GM12892 (cell line): Measurements from ENCODE around the gene CABCOCO1.
"Not testable (repeated sequence)": the region's sequence is repeated elsewhere in the genome, so short reads cannot be mapped to it uniquely, and the experiment has no call there.

Experiments used
- DNase-seq: peaks from one replicate; pipeline ENCODE4 v3.0.0; 2011; ENCODE audit not compliant: insufficient read length
- FAIRE-seq: peaks from 2 replicates; lab custom pipeline; 2011; peaks lifted over from hg19 to GRCh38; lab: Jason Lieb, UNC
- POLR2A ChIP-seq: IDR thresholded peaks from 2 replicates; pipeline ENCODE4 v1.6.1; 2011; ENCODE audit warnings: low read depth, low read length, control low read depth
- POLR2AphosphoS5 ChIP-seq: IDR thresholded peaks from 2 replicates; pipeline ENCODE4 v1.6.1; 2011; ENCODE audit warnings: low read depth, low read length, control low read depth
- TAF1 ChIP-seq: IDR thresholded peaks from 2 replicates; pipeline ENCODE4 v1.6.1; 2011; ENCODE audit warnings: low read depth, mild to moderate bottlenecking, control low read depth, low read length, borderline replicate concordance

CABCOCO1 gene

DNA sequence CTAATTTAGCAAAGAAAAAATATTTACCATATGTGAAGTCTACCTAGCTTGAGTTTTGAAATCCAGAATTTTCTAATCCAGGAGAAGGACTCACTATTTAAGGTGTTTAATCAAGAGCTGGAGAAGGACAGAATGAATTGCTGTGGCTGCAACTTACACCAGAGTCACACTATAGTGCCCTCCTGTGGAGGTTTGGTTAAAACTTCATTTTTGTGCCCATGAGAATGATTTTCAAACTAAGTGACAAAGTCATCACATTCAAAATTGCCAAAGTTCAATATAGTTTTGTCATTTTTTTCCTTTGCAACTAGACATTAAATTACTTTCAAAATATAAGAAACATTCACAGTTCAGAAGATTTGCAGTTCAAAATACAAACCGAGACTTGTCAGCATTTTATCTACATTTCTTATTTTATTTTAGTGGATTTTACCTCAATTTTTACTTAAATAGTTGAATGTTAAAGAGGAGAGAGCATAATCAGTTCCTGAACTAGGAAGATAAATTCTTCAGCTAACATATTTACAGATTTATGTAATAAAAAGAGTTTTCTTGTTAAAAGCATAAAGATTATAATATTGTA is 70.7 kb downstream of the CABCOCO1 start:
- DNase-seq (no peak), FAIRE-seq (peak; percentile 81)
- TF ChIP-seq POLR2A = no peak
- TF ChIP-seq TAF1 = no peak
- no peak for TF ChIP-seq POLR2AphosphoS5

DNA sequence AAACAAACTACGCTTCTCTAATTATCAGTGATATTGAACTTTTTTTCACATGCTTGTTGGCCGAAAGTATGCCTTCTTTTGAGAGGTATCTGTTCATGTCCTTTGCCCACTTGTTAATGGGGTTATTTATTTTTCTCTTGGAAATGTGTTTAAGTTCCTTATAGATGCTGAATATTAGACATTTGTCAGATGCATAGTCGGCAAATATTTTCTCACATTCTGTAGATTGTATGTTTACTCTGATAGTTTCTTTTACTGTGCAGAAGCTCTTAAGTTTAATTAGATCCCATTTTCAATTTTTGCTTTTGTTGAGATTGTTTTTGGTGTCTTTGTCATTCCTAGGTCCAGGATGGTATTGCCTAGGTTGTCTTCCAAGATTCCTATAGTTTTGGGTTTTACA is 73.2 kb downstream of the CABCOCO1 start:
- no peak for TF ChIP-seq POLR2A
- no peak for FAIRE-seq
- DNase-seq = no peak

DNA sequence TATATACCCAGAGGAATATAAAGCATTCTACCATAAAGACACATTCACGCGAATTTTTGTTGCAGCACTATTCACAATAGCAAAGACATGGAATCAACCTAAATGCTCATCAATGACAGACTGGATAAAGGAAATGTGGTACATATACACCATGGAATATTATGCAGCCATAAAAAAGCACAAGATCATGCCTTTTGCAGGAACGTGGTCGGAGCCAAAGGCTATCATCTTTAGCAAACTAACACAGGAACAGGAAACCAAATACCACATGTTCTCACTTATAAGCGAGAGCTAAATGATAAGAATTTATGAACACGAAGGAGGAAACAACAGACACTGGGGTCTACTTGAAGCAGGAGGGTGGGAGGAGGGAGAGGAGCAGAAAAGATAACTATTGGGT is 74.7 kb downstream of the CABCOCO1 start:
- DNase-seq, FAIRE-seq: not testable (repeated sequence)

DNA sequence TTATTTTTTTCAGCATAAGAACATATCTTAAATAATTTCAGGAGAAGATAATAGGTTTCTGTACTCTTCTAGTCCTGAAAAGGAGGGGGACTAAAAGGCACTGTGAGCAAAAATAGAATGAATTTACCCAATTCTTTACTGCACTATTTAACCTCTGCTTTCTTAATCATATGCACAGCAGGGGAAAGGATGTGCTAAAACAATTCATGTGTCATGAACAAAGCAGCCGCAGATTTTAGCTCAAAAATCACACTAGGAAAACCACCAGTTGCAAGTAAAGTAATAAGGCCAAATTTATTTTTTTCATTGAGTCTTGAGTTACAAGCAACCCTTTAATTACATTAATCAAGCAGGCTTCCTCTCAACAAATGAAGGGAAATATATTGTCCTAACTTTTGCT is 80.1 kb downstream of the CABCOCO1 start:
- FAIRE-seq = no peak
- TF ChIP-seq TAF1 (no peak), POLR2A (no peak), POLR2AphosphoS5 (no peak)

DNA sequence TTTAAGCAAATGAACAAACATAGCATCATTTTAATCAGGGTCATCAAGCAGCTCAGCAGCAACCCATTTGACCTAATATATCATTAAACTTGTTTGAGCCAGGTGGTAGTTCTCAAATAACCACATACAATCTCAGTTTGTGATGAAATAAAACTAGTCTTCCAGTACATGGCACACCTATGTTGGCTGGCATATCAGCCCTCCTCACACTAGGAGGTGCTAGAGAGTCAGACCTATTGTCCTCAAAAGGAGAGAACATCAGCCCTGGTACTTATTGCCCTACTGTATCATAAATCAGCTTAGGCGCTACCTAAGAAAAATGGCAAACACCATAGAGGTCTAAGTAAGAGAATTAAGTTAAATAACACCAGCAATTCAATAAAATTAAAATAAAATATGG is 81.7 kb downstream of the CABCOCO1 start:
- DNase-seq (no peak), FAIRE-seq (peak; percentile 17)
- TF ChIP-seq POLR2A = no peak
- no peak for TF ChIP-seq TAF1
- TF ChIP-seq POLR2AphosphoS5 = no peak

More for the DNA sequence above, 80.1 kb downstream of the CABCOCO1 start:
- DNase-seq = no peak

DNA sequence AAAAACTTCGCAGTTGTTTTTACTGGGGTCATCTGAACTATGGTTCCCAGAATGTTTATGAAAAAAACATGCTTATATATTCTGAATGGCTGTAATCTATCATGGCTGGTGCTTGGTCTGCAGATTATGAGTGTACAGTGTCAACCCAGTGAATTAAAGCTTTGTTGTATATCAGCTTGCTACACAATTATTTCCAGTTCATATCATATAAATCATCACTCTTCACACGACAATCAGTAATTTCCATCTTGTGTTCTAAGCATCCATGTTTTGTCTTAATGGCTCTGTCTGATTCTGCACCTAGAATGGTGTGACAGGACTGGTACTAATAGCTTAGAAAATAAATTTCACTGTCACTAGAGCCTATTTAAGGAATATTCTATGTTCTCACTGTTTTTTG is 83.6 kb downstream of the CABCOCO1 start:
- TF ChIP-seq TAF1 (no peak), POLR2A (no peak), POLR2AphosphoS5 (no peak)
- FAIRE-seq = no peak
- DNase-seq = no peak

DNA sequence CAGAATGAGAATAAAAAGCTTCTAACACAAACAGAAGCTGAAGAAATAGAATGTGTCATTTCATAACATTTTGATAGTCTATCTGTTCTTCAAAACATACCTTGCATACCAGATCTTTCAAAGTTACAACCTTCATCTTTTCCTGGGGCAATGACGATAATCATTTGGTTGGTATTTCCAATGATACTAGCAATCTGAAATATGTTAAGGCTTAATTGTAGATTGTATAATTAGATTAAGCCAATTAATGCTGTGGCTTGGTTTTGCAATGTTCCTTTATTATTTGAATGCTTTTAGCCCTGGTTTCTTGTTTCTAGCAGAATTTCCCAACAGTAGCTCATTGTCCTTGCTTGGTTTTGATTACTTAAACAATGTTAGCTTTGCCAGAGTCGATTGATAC is 84.6 kb downstream of the CABCOCO1 start:
- DNase-seq (no peak), FAIRE-seq (no peak)
- no peak for TF ChIP-seq TAF1
- TF ChIP-seq POLR2A = no peak
- TF ChIP-seq POLR2AphosphoS5 = no peak

DNA sequence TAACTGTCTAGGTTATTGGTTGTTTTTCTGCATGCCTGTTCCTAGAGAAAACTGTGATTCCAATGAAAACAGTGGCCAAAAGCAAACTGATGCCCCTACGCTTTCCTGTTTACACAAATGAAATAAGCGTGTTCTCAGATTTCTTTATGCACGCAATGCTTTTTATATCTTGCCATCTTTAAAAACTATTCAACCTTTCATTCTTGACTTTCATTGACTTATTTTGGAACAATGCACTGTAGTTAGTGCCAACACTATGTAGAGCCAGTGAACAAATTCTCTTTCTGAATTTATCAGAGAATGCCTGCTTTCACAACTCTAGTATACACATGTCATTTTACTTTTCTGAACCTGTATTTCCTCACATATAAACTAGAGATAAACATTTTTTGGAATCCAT is 86.6 kb downstream of the CABCOCO1 start:
- DNase-seq (no peak), FAIRE-seq (no peak)
- TF ChIP-seq TAF1 (no peak), POLR2AphosphoS5 (no peak), POLR2A (no peak)

DNA sequence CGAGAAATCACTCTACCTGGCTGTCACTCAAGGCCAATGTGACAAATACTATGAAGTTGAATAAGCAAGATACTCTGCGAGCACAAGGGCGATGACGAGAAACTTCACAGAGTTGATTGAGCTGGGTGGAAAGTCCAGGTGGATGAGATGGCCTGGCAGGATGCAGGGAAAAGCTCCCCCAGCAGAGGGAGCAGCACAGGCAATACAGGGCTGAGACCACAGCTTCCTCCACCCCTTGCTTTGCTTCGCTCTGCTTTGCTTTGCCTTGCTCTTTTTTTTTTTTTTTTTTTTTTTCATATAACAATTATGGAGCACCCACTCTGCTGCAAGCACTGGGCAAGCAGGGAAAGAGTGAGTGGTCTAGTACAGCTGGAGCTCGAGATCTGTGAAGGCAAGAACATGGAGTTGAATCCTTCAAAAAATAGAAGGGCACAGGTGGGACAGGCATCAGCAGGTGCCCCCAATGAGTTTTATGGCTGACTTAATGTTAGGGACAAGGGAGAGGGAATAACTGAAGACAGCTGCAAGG is 88.3 kb downstream of the CABCOCO1 start:
- TF ChIP-seq POLR2AphosphoS5 (no peak), TAF1 (no peak), POLR2A (no peak)
- DNase-seq = peak; percentile 1
- peak; percentile 96 for FAIRE-seq

DNA sequence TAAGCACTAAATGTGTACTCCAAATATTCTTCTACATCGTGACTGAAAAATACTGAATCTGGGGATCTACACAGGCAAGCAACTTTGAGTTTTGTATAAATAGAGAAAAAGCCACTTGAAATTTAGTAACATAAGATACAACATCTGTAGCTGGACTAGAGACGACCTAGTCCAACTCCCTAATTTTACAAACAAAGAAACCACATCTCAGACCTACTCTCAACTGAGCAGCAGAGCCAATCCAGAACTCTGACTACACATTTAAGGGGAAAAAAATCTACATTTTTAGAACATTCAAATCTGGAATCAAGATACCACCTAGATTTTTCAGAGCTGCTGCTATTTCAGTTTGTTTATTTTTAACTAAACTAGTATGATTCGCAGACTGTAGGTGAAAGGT is 88.9 kb downstream of the CABCOCO1 start:
- DNase-seq (no peak), FAIRE-seq (no peak)
- no peak for TF ChIP-seq TAF1
- no peak for TF ChIP-seq POLR2A
- TF ChIP-seq POLR2AphosphoS5 = no peak

DNA sequence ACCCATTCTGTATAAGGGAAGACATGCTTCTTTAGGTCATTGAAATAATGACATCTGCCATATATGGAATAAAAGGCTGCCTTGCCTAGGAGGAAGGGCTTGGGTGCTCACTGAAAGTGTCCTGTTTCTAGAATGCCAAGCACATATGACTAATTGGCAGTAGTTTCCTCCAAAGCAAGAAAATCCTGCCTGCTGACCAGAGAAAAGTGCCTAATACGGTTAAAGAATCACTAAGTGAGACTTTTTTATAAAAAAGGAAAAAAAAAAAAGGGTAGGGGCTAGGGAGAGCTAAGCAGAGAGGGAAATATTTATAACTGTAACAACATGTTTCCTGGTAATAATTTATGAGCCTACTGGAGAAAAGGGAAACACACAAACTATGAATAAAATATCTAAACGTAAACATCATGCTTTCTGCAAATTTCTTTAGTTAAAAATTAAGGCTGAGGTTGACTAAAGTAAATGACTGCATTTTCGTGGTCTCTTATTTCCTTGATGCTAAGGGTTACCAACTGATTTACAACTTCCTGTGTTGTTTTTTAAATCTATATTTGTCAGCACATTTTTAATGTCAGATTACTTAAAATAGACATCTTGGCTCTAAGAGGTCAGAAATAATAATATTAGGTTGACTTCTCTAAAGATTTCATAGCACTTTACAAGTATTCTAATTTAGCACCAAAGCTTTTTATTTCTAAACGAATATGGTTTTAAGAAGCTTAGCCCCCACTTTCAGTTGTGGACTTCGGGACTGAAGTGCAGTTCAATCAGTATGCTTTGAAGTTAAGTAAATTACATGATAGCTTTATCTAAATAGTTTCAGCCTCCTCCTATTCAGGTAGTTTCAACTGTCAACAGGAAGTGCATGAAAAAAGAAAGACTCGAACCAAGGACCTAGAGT is 89.6 kb downstream of the CABCOCO1 start:
- FAIRE-seq (peak; percentile 50), DNase-seq (no peak)
- no peak for TF ChIP-seq POLR2AphosphoS5
- no peak for TF ChIP-seq TAF1
- no peak for TF ChIP-seq POLR2A

DNA sequence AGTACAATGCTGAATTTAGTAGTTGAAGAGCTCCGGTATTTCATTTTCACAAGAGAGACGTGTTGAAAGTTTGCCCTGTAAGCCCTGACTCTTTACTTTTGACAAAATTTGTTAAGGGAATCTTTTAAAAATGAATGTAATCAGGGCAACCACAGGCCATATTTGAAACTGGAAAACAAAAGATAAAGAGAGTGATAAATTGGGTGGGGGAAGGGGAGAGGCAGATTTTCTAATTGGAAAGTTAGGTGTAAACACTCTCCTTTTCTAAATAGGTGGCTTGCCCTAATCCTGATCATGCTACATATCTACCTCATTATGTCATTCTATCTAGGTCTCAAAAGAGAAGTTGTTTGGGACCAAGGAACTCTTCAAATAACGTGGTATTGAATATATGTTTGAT is 90.7 kb downstream of the CABCOCO1 start:
- TF ChIP-seq POLR2A (no peak), TAF1 (no peak), POLR2AphosphoS5 (no peak)
- DNase-seq (no peak), FAIRE-seq (no peak)
